ENCODE data around the gene RAB11B. TPM values are rescaled to one million over a fixed set of nuclear protein-coding genes. Genes with fewer than 3 reads are reported as not detected.
A peak's percentile ranks its signal among the peaks of the same experiment; 100 is the strongest.

The RAB11B gene
- total and polyA plus RNA-seq, 9 of the 15 experiments (the other 6 are each of a cell fraction or from before 2014, with no cell fraction given) = 0.74 to 71.0 (median 13.8) TPM

GRCh38 chr19:8342316-8342683 lies 47.9 kb upstream of the RAB11B start:
- DNase-seq (ENCODE audit: extremely low read depth in 1 of 4, low spot score in 3 of 4) = no peak
- POLR2A ChIA-PET = interaction anchor here (0.9 to 1.0 kb wide), 2 partner anchors 104 to 172 kb away, joined by 3 to 5 read pairs; partner anchors contain the start of gene ZNF414
- H3K27me3 ChIP-seq (ENCODE audit: control insufficient read depth in 2 of 2, insufficient read depth in 2 of 2, low read length in 2 of 2) = peaks cover 0 to 3% of the 10 kb centered on the region in 2 experiments; a peak in 1 of 5 replicates
- TF ChIP-seq ZNF174 (CRISPR knock-in tag; IDR thresholded peaks at IDR 0.05) (no peak), NFE2L1 (tag; IDR thresholded peaks at IDR 0.05; ENCODE audit: borderline replicate concordance, low read depth) (no peak)
- no peak overlapping the region for H3K4me3 ChIP-seq
- CTCF ChIA-PET (ENCODE audit: low intra/inter-chr PET ratio) = interaction anchor here (0.6 kb wide), 1 partner anchor 10 kb away, joined by 3 read pairs; no protein-coding TSS in a partner anchor
- no peaks in the 10 kb centered on the region for H3K9me3 ChIP-seq (replicated peaks; ENCODE audit: control insufficient read depth, insufficient read depth, low read depth, low read length)
- no peaks in the 10 kb centered on the region for H4K20me1 ChIP-seq (replicated peaks; ENCODE audit: control insufficient read depth, insufficient read depth, low read length)
- in situ Hi-C loops (cut with MboI) = no loop called here
- intact Hi-C loops (cut with micrococcal nuclease) = no loop called here
- no peak overlapping the region for H3K4me2 ChIP-seq (ENCODE audit: insufficient read depth, low read length)
- no peaks in the 10 kb centered on the region for H3K36me3 ChIP-seq (ENCODE audit: control insufficient read depth, insufficient read depth, low read length)
- no peak overlapping the region for H2AFZ ChIP-seq (ENCODE audit: low read depth, low read length)
- H3K9me1 ChIP-seq (ENCODE audit: control insufficient read depth, insufficient read depth, low read length) = no peaks in the 10 kb centered on the region
- no peaks in the 10 kb centered on the region for H3K79me2 ChIP-seq (ENCODE audit: control insufficient read depth, insufficient read depth, low read length)
- 48% methylated on average over 13 of the region's 14 CpGs for WGBS (ENCODE audit: insufficient coverage, low coverage, missing lambda C conversion rate)
- no peak for ATAC-seq
- H3K9ac ChIP-seq (ENCODE audit: insufficient read depth in 1 of 2, low read depth in 2 of 2, low read length in 2 of 2) = peak overlapping the region in 1 of 2 experiments; percentile 58; a peak in 1 of 4 replicates
- H3K4me1 ChIP-seq (replicated peaks in 1 of 2; ENCODE audit: control insufficient read depth in 2 of 2, insufficient read depth in 2 of 2, low read length in 2 of 2) = peaks cover 0 to 25% of the 10 kb centered on the region in 2 experiments; a peak in 3 of 5 replicates
- no peak for FAIRE-seq
- H3K27ac ChIP-seq (ENCODE audit: extremely low read depth, low read depth, low read length) = no peak overlapping the region
- no TSS peak for BruUV-seq (replicated peaks)

GRCh38 chr19:8342684-8343482 lies 47.3 kb upstream of the RAB11B start, which contains the start of gene KANK3:
TSS of gene KANK3 (minus strand) at chr19:8343262. CDS start at chr19:8337828, 5,434 bp downstream.
- in situ Hi-C loops (cut with MboI) (no loop called here), intact Hi-C loops (cut with micrococcal nuclease) (loop anchor here (1.0 kb wide), 1 partner anchor 22 kb away; the partner anchor contains the start of genes NDUFA7 and RPS28)
- Histone ChIP-seq H3K4me1 (replicated peaks in 1 of 2; ENCODE audit: control insufficient read depth in 2 of 2, insufficient read depth in 2 of 2, low read length in 2 of 2) (peaks cover 0 to 25% of the 10 kb centered on the region in 2 experiments; a peak in 3 of 5 replicates), H3K79me2 (ENCODE audit: control insufficient read depth, insufficient read depth, low read length) (no peaks in the 10 kb centered on the region), H3K4me2 (ENCODE audit: insufficient read depth, low read length) (peak within 1 kb of the TSS; percentile 74), H3K27ac (ENCODE audit: extremely low read depth, low read depth, low read length) (no peak within 1 kb of the TSS), H3K9me1 (ENCODE audit: control insufficient read depth, insufficient read depth, low read length) (no peaks in the 10 kb centered on the region), H2AFZ (ENCODE audit: low read depth, low read length) (peak within 1 kb of the TSS; percentile 90), H3K9me3 (replicated peaks; ENCODE audit: control insufficient read depth, insufficient read depth, low read depth, low read length) (no peaks in the 10 kb centered on the region), H3K4me3 (peak within 1 kb of the TSS; percentile 23), H4K20me1 (replicated peaks; ENCODE audit: control insufficient read depth, insufficient read depth, low read length) (no peaks in the 10 kb centered on the region), H3K9ac (ENCODE audit: insufficient read depth in 1 of 2, low read depth in 2 of 2, low read length in 2 of 2) (peak within 1 kb of the TSS in 1 of 2 experiments; percentile 91; a peak in 3 of 4 replicates), H3K27me3 (ENCODE audit: control insufficient read depth in 2 of 2, insufficient read depth in 2 of 2, low read length in 2 of 2) (0 out of 5 replicates have a peak, but pooled peaks cover 0 to 3% of the 10 kb centered on the region in 2 experiments), H3K36me3 (ENCODE audit: control insufficient read depth, insufficient read depth, low read length) (no peaks in the 10 kb centered on the region)
- BruUV-seq (replicated peaks) = no TSS peak
- CTCF ChIA-PET (ENCODE audit: low intra/inter-chr PET ratio) = interaction anchor here (0.6 kb wide), 1 partner anchor 9 kb away, joined by 3 read pairs; no protein-coding TSS in a partner anchor
- FAIRE-seq (peak; percentile 80), ATAC-seq (peak; percentile 100), DNase-seq (ENCODE audit: extremely low read depth in 1 of 4, low spot score in 3 of 4) (peak; percentile 98 to 100 (median 100))
- POLR2A ChIA-PET = interaction anchor here (0.6 to 0.8 kb wide), 2 partner anchors 21 to 49 kb away, joined by 3 to 5 read pairs; partner anchors contain the start of genes NDUFA7 and RPS28
- 6% methylated on average over 35 of the region's 65 CpGs for WGBS (ENCODE audit: insufficient coverage, low coverage, missing lambda C conversion rate)
- TF ChIP-seq NCOA6 (IDR thresholded peaks at IDR 0.05) (peak; percentile 95), JUND (IDR thresholded peaks at IDR 0.05; ENCODE audit: borderline replicate concordance, low read depth, low read length) (0 out of 2 replicates have a peak, but pooled peaks have one; percentile 9), JUND (tag; IDR thresholded peaks at IDR 0.05; ENCODE audit: borderline replicate concordance, low read depth, low read length) (no peak), SRSF9 (IDR thresholded peaks at IDR 0.05; ENCODE audit: borderline replicate concordance, low read depth, low read length) (no peak), FOXO4 (CRISPR knock-in tag; IDR thresholded peaks at IDR 0.05) (no peak), SP1 (CRISPR knock-in tag; IDR thresholded peaks at IDR 0.05) (peak; percentile 90), TEAD4 (IDR thresholded peaks at IDR 0.05; ENCODE audit: low read length) (peak; percentile 85), TEAD4 (CRISPR knock-in tag; IDR thresholded peaks at IDR 0.05; ENCODE audit: borderline replicate concordance) (0 out of 2 replicates have a peak, but pooled peaks have one; percentile 64)

Measured in K562 (cell line).